Fibroblast of pulmonary artery (primary cell): ENCODE measurements around the gene MPHOSPH9.

Source experiments
- DNase-seq: peaks from one replicate; pipeline ENCODE4 v3.0.0-alpha.2; 2010; ENCODE audit warnings: low read depth
- H3K4me3 ChIP-seq: replicated peaks from 2 replicates; pipeline ENCODE4 v1.5.1; 2011; ENCODE audit warnings: low read depth, mild to moderate bottlenecking, control low read depth, low read length, moderate library complexity
- TF ChIP-seq, protein P1 (sequence below): IDR thresholded peaks from 2 replicates; pipeline ENCODE4 v1.5.1; 2011; ENCODE audit warnings: mild to moderate bottlenecking, control low read depth, low read length, inconsistent platforms; ENCODE audit errors: missing control alignments

Gene MPHOSPH9

DNA sequence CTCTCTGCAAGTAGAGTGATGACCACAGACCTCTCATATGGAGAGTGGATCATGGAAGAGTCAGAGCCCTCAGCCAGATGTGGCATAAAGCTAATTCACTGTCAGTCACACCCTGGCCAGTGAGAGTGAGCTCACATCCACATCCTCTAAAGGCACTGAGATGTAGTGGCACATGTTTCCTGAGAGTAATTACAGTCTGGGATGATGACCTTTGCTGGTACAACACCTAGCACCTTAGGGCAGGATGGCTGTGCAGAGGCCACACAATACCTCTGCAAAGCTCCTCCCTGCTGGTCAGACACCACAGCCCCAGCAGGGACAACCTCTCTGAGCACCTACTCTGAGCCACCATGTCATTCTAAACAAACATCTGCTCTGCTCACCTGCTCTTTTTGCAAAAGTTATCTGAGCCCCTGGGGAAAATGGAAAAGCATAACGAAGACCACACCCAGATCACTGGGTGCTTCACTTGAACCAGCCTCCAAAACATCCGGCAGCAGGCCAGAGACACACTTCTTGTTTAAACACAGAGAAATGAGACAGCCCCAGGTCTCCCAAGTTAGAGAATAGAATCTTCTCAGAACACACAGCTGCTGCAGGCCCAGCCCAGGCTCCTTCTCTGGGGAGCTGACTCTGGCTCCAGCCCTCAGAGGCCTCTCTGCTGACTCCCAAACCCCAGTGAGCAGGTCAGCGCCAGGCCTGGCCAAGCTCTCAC lies 112.3 kb downstream of the MPHOSPH9 start:
- no peak for DNase-seq
- TF ChIP-seq, protein P1, sequence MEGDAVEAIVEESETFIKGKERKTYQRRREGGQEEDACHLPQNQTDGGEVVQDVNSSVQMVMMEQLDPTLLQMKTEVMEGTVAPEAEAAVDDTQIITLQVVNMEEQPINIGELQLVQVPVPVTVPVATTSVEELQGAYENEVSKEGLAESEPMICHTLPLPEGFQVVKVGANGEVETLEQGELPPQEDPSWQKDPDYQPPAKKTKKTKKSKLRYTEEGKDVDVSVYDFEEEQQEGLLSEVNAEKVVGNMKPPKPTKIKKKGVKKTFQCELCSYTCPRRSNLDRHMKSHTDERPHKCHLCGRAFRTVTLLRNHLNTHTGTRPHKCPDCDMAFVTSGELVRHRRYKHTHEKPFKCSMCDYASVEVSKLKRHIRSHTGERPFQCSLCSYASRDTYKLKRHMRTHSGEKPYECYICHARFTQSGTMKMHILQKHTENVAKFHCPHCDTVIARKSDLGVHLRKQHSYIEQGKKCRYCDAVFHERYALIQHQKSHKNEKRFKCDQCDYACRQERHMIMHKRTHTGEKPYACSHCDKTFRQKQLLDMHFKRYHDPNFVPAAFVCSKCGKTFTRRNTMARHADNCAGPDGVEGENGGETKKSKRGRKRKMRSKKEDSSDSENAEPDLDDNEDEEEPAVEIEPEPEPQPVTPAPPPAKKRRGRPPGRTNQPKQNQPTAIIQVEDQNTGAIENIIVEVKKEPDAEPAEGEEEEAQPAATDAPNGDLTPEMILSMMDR = no peak
- H3K4me3 ChIP-seq = no peak overlapping the region

DNA sequence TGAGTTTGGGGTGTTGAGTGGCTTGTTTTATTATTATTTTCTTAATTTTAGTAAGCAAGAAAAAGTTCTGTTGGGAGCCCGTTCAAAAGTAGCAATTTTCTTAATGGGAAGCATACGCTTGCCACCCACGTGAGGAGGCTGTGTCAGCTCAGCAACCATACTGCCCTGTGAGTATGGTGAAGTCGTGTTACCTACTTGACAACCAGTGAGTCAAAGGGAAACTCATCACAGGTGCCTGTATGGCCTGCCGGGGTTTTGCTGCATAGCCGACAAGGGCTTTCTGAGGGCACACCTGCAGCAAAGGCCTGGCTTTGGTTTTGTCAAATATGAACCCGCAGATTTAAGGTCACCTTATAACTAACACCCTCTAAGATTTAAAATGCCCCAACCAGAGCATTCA lies 113.1 kb downstream of the MPHOSPH9 start:
- no peak overlapping the region for H3K4me3 ChIP-seq
- TF ChIP-seq, protein P1 = no peak
- no peak for DNase-seq

DNA sequence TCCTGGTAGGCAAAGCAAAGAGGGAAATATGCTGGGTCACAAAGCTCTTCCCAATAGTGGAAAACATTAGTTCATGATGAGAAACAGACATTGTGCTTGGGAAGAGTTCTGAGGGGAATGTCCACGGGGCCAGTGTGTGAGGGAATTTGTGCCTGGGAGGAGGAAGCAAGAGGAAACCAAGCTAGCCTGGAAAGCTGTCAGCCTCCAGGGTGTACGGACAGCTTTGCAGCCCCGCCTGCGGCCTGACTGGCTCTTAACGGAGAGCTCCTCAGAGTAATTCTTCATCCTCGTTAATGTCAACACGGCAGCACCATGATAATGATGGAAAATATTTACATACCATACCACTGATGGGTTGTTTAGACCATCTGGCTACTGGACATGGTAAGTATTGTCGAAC lies 114.4 kb downstream of the MPHOSPH9 start:
- TF ChIP-seq, protein P1 = no peak
- no peak for DNase-seq

DNA sequence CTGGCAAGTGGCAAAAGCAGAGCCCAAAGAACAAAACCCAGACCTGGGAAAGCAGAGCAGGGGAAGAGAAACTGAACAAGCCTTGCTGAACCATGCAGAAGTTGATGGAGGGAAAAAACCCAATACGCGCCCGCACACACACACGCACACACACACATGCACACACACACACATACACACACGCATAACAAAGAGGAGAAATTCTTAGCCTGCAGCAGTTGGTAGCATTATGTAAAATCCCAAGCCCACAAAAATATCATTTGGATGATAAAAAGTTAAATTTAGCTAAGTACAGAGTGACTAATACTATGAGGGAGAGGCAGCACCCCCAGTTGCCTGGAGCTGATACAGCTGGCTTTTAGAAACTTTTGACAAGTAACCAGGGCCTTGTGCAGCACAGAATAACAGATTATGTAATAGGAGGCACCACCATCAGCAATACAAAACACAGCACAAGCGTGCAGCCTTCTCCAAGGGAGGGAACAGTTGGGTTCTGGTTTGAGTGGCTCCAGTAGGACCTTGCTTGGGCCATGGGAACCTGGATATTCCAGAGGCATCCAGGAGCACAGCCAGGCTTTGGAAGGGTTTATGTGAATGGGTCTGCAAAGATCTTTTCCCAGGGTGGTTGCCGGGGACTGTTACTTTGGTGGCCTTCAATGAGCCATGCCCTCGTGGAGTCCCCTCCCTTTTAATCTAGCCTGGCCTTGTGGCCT lies 117.4 kb downstream of the MPHOSPH9 start:
- TF ChIP-seq, protein P1 = no peak
- H3K4me3 ChIP-seq = no peak overlapping the region
- peak; percentile 98 for DNase-seq

More for the DNA sequence above, 114.4 kb downstream of the MPHOSPH9 start:
- no peak overlapping the region for H3K4me3 ChIP-seq

DNA sequence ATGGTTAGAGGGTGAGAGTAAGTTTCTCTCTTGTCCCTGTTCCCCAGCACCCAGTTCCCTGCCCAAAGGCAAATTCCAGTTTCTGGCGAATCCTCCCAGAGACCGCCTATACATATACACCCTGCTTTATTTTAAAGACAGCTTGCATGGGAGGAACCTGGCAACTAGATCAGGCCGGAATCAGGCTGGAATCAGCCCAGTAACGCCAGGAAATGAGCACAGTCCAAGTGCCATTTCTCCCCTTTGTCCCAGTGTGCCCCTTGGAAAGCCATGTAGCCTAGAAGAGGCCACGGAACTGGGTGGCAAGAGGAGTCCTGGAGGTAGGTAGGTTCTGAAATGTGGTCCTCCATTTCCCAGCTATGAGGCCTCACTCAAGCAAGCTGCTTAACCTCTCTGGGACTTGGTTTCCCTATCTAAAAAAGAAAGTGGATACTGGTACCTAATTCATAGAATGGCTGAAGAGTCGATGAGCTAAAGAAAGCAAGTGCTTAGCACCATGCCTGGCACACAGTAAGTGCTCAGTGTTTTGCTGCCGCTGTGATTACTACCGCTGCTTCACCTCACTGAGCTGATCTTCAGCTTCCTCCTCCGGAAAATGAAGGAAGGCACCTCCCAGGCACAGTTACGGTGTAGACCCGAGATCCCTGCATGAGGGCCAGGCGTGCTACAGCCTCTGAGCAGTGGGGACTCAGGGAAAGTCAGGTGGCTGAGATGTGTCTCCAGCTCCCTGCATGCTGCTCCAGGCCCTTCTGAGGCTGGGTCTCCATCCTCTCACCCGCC lies 118.4 kb downstream of the MPHOSPH9 start:
- TF ChIP-seq, protein P1 = no peak
- no peak overlapping the region for H3K4me3 ChIP-seq
- no peak for DNase-seq

DNA sequence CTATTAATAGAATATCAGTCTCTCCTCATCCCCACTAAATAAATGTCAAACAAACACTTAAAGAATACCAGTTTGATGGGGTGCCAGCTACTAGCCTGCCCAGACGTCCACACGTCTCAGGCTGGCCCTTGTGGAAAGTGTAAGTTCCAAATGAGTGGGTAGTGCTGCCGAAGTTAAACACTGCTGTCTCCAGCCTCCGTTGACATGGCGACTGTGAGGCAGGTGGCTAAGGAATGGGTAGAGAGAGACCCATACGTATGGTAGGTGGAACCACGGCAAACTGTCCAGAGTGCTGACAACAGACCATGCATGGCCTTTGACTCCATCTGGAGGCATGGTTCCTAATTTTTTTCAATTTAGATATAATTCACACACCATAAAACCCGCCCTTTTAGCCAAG lies 119.9 kb downstream of the MPHOSPH9 start:
- no peak for DNase-seq

More for the DNA sequence above, 119.9 kb downstream of the MPHOSPH9 start:
- TF ChIP-seq, protein P1 = no peak
- H3K4me3 ChIP-seq = no peak overlapping the region
